Measurements from ENCODE around the gene ARF3.
A peak's percentile ranks its signal among the peaks of the same experiment; 100 is the strongest.

Gene ARF3

DNA sequence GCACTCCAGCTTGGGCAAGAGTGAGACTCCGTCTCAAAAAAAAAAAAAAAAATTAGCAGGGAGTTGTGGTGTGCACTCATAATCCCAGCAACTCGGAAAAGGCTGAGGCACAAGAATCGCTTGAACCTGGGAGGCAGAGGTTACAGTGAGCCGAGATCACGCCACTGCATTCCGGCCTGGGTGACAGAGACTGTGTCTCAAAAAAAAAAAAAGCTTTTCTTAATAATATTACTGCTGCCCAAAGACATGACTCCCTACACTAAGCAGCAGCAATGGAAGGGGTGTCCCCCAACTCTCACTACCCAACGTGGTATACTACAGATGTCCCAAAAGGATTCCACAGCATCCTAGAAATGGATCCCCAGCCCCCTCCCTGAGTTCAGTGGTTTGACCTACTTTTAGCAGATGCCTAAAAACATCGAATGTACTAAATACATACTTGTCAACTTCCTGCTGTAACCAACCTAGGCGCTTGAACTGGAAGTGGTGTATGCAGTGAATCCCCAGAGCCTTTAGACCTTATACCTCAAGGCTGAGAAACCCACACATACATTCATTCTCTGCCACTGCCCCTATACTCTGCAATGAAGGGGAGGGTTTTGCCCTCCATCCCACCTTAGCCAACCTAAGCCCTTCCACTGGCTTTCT is 23.5 kb downstream of the ARF3 start:
- in situ Hi-C loops (cut with MboI; ENCODE audit: low sequenced_read_pairs, unreplicated experiment): no loop called here
- TF ChIP-seq, protein P1, sequence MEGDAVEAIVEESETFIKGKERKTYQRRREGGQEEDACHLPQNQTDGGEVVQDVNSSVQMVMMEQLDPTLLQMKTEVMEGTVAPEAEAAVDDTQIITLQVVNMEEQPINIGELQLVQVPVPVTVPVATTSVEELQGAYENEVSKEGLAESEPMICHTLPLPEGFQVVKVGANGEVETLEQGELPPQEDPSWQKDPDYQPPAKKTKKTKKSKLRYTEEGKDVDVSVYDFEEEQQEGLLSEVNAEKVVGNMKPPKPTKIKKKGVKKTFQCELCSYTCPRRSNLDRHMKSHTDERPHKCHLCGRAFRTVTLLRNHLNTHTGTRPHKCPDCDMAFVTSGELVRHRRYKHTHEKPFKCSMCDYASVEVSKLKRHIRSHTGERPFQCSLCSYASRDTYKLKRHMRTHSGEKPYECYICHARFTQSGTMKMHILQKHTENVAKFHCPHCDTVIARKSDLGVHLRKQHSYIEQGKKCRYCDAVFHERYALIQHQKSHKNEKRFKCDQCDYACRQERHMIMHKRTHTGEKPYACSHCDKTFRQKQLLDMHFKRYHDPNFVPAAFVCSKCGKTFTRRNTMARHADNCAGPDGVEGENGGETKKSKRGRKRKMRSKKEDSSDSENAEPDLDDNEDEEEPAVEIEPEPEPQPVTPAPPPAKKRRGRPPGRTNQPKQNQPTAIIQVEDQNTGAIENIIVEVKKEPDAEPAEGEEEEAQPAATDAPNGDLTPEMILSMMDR (IDR thresholded peaks at IDR 0.05; ENCODE audit: borderline replicate concordance, control extremely low read depth, extremely low read depth, insufficient read depth, missing control alignments): no peak
- no peak for DNase-seq (ENCODE audit: low spot score)

DNA sequence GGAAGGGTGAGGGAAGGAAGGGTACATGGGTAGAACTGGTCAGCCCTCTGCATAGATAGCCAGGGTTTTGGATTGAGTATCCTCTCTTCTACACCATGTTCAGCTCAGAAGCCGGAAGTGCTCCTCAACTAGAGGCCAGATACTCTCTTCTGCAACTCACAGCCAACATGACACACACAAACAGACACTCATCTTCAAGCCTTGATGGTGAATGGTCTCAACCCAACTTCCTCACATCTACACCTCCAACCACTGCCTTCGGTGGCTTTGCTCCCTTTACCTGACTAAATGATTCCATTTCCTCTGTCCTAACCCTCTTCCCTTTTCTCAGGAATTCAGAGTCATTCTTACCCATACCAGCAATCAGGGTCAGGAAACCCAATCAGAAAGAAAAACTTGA is 24.4 kb downstream of the ARF3 start:
- no peak for DNase-seq (ENCODE audit: low spot score)
- TF ChIP-seq, protein P1 (IDR thresholded peaks at IDR 0.05; ENCODE audit: borderline replicate concordance, control extremely low read depth, extremely low read depth, insufficient read depth, missing control alignments): no peak
- in situ Hi-C loops (cut with MboI; ENCODE audit: low sequenced_read_pairs, unreplicated experiment): no loop called here

DNA sequence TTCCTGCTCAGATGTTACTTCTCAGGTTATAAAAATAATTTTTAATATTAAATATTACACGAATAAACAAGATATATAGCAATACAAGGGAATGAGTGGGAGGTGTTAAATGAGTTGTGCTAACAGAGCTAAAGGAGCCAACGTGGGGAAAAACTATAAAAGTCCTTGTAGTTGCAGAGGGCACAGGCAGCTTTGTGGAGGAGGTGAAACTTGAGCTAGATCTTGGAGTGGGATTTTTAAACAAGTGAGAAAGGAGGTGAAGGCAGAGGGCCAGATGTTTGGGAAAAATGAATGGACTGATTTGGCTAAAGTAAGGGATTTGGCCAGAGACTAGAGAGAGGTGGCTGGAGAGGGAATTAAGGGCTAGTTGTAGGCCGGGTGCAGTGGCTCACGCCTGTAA is 26.8 kb downstream of the ARF3 start:
- no peak for DNase-seq (ENCODE audit: low spot score)
- in situ Hi-C loops (cut with MboI; ENCODE audit: low sequenced_read_pairs, unreplicated experiment): no loop called here
- TF ChIP-seq, protein P1 (IDR thresholded peaks at IDR 0.05; ENCODE audit: borderline replicate concordance, control extremely low read depth, extremely low read depth, insufficient read depth, missing control alignments): no peak

DNA sequence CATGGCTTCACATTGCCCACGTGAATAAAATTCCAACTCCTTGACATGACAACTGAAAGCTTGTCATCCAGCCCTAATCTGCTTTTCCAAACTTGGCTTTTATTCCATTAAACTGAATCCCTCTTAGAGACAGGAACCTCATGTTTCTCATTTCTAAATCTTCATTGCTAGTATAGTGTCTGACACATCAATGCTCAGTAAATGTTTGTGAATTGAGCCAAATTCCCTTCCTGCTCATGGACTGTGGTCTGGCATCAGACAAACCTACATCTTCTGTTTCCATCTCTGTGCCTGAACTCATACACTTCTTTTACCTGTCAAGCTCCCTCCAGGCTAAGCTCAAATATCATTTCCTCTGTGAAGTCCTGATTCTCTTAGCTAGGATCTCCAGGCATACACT is 27.7 kb downstream of the ARF3 start:
- TF ChIP-seq, protein P1 (IDR thresholded peaks at IDR 0.05; ENCODE audit: borderline replicate concordance, control extremely low read depth, extremely low read depth, insufficient read depth, missing control alignments): no peak
- DNase-seq (ENCODE audit: low spot score): no peak
- in situ Hi-C loops (cut with MboI; ENCODE audit: low sequenced_read_pairs, unreplicated experiment): no loop called here

DNA sequence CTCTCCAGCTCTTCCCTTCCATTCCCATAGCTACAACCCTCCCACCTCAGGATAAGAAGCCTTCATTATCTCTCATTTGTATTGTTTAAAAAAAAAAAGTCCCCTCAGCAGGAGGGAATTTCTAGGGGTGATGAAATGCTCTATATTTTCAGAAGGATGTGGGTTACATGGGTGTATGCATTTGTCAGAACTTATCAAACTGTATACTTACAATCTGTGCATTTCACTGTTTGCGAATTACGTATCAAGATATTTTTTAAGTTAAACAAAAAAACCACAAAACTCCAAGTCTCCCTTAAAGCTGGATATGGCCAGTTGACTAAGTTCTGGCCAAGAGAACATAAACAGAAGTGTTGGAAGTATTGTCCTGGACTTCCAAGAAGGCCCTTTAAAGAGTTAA is 30.0 kb downstream of the ARF3 start:
- TF ChIP-seq, protein P1 (IDR thresholded peaks at IDR 0.05; ENCODE audit: borderline replicate concordance, control extremely low read depth, extremely low read depth, insufficient read depth, missing control alignments): no peak
- DNase-seq (ENCODE audit: low spot score): no peak
- in situ Hi-C loops (cut with MboI; ENCODE audit: low sequenced_read_pairs, unreplicated experiment): no loop called here

DNA sequence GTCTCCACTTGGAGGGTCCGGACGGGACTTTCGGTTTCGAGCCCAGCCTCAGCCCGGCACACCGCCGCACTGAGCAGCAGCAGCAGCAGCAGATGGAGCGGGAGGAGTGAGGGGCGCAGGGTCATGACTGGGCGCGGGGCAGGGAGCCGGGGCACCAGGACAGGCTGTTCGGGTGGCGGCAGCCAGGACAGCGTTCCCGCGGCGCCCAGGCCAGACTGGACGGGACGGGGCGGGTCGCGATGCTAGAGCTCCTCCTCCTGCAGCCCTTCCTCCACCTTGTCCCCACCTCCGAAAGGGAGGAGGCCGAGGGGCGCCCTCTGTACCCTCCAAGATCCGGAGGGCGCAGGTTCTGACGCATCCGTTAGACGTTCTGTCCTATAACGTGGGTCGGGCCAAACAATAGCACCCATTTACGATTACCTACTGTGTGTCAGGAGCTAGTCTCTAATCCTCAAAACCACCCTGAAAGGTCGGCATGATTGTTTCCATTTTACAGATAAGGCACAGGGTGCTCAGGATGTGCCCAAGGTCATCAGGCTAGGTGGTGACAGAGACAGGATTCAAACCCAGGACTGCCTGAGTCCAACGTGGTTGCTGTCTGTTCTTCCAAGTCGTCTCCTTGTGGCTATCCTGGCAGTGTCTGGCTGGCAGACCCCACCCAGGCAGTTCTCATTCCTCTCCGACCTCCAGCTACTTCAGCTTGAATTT is 31.8 kb downstream of the ARF3 start, which contains the start of gene FKBP11:
TSS of gene FKBP11 (minus strand) at position 189 of the 708 bp plus-strand sequence. CDS start at position 125, 64 bp downstream.
- peak; percentile 83 for DNase-seq (ENCODE audit: low spot score)
- TF ChIP-seq, protein P1 (IDR thresholded peaks at IDR 0.05; ENCODE audit: borderline replicate concordance, control extremely low read depth, extremely low read depth, insufficient read depth, missing control alignments): no peak
- in situ Hi-C loops (cut with MboI; ENCODE audit: low sequenced_read_pairs, unreplicated experiment): no loop called here
